Neural progenitor cell (in vitro differentiated cells): Measurements from ENCODE around the gene NR1H2.

Experiments
- EZH2 ChIP-seq: fragments of 200-600 bp; sonication (generic); IDR thresholded peaks from 2 replicates; pipeline ENCODE4 v1.6.1; 2017; ENCODE audit warnings: antibody characterized with exemption, mild to moderate bottlenecking, moderate library complexity
- EZH2phosphoT487 ChIP-seq: fragments of 200-600 bp; sonication (generic); IDR thresholded peaks from 2 replicates; pipeline ENCODE4 v1.6.1; 2017; ENCODE audit warnings: antibody characterized with exemption
- TF ChIP-seq, protein P1 (sequence below): fragments of 200-600 bp; sonication (generic); IDR thresholded peaks from 2 replicates; pipeline ENCODE4 v1.5.1; 2017; ENCODE audit warnings: antibody characterized with exemption, mild to moderate bottlenecking

DNA sequence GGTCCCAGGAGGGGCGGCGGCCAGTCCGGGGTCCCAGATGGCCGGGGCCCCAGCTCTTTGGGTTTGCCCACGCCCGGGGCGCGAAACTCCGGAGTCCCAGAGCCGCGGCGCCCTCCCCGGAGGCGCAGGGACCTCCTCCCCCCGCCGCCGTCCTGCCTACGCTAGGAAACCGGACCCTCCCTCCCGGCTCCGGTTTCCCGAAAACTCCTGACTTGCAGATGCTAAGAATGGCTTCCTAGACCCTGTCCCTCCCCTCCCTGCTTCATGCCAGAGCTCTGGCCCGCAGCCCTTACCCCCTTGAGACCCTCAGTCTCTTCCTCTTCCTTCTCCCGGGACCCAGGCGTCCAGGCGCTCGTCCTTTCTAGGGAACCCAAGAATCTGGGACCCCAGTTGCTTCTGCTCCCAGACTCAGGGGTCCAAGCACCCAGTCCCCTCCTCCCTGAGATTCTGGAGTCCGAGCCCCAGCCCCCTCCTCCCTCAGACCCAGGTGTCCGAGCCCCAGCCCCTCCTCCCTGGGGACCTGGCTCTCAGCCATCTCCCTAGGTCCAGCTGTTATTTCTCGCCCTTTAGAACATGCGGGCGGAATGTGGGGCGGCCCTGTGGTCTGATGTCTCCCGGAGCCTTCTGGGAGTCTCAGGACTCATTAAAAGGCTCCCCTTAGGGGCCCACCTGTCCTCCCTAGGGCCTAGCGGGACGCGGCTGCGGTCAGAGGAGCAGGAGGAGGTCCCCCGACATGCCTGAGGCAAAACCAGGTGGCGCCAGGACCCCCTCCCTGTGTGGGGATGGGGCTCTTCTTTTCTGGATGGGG, 56.2 kb downstream of the NR1H2 start, which contains the start of gene MYBPC2:
- TF ChIP-seq, protein P1, sequence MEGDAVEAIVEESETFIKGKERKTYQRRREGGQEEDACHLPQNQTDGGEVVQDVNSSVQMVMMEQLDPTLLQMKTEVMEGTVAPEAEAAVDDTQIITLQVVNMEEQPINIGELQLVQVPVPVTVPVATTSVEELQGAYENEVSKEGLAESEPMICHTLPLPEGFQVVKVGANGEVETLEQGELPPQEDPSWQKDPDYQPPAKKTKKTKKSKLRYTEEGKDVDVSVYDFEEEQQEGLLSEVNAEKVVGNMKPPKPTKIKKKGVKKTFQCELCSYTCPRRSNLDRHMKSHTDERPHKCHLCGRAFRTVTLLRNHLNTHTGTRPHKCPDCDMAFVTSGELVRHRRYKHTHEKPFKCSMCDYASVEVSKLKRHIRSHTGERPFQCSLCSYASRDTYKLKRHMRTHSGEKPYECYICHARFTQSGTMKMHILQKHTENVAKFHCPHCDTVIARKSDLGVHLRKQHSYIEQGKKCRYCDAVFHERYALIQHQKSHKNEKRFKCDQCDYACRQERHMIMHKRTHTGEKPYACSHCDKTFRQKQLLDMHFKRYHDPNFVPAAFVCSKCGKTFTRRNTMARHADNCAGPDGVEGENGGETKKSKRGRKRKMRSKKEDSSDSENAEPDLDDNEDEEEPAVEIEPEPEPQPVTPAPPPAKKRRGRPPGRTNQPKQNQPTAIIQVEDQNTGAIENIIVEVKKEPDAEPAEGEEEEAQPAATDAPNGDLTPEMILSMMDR = no peak
- TF ChIP-seq EZH2 (no peak), EZH2phosphoT487 (no peak)
